Large intestine (tissue), 3 donors: Measurements from ENCODE around the gene CGB3. TPM values are rescaled to one million over a fixed set of nuclear protein-coding genes. Genes with fewer than 3 reads are reported as not detected.

ENCODE experiments used
- DNase-seq, 2 donors: peaks; one replicate each; pipeline versions ENCODE4 v3.0.0 to v3.0.0-alpha.2; 2013
- H3K27ac ChIP-seq: one replicate; pipeline ENCODE4 v1.5.1; 2013; ENCODE audit warnings: low read length
- H3K27me3 ChIP-seq: 2 replicates; pipeline ENCODE4 v1.6.1; 2013; ENCODE audit warnings: low read length; ENCODE audit not compliant: control insufficient read depth, insufficient read depth
- H3K36me3 ChIP-seq: 2 replicates; pipeline ENCODE4 v1.6.1; 2013; ENCODE audit warnings: low read length; ENCODE audit not compliant: control insufficient read depth, insufficient read depth
- H3K4me1 ChIP-seq: one replicate; pipeline ENCODE4 v1.6.1; 2013; ENCODE audit warnings: low read length; ENCODE audit not compliant: control insufficient read depth, insufficient read depth
- H3K4me3 ChIP-seq: one replicate; pipeline ENCODE4 v1.5.1; 2013; ENCODE audit warnings: low read length
- H3K9me3 ChIP-seq: one replicate; pipeline ENCODE4 v1.6.1; 2013; ENCODE audit warnings: mild to moderate bottlenecking, low read depth, low read length, moderate library complexity; ENCODE audit not compliant: control insufficient read depth
- WGBS: methylation state at CpG from one replicate; pipeline ENCODE4 v1.1.5; 2013; ENCODE audit warnings: low lambda C conversion rate; ENCODE audit not compliant: insufficient coverage; 5-methylcytosine and 5-hydroxymethylcytosine counted together
- polyA plus RNA-seq: library from polyadenylated mRNA; unstranded; fragments of 120-200 nt; gene quantifications from one replicate; pipeline ENCODE4 v1.2.1, GENCODE V29; 2013

The CGB3 gene
- polyA plus RNA-seq, 1 donor, result not detected

- Histone ChIP-seq H3K4me1 (peaks cover 15% of the 10 kb centered on the region), H3K9me3 (no peaks in the 10 kb centered on the region), H3K36me3 (peaks cover 52% of the 10 kb centered on the region), H3K27ac (no peak overlapping the region), H3K4me3 (no peak overlapping the region), H3K27me3 (peaks cover 18% of the 10 kb centered on the region)
- WGBS, result no CpG with 5 or more reads among the region's 18 CpGs
- DNase-seq, result no peak
Observed at GRCh38 chr19:49014870-49015255, 9.3 kb downstream of the CGB3 start.

GRCh38 chr19:49014123-49014869 lies 9.8 kb downstream of the CGB3 start:
- no peak overlapping the region for H3K4me3 ChIP-seq
- peaks cover 12% of the 10 kb centered on the region for H3K27me3 ChIP-seq
- no peaks in the 10 kb centered on the region for H3K9me3 ChIP-seq
- peaks cover 58% of the 10 kb centered on the region for H3K36me3 ChIP-seq
- DNase-seq, result no peak
- H3K27ac ChIP-seq, result no peak overlapping the region
- WGBS, result no CpG with 5 or more reads among the region's 32 CpGs
- H3K4me1 ChIP-seq, result peaks cover 12% of the 10 kb centered on the region

GRCh38 chr19:49011194-49011593 lies 12.9 kb downstream of the CGB3 start:
- no peak for DNase-seq
- WGBS, result no CpG with 5 or more reads among the region's 17 CpGs

GRCh38 chr19:49010453-49010852 lies 13.7 kb downstream of the CGB3 start:
- Histone ChIP-seq H3K4me3 (no peak overlapping the region), H3K4me1 (no peaks in the 10 kb centered on the region), H3K36me3 (peaks cover 68% of the 10 kb centered on the region), H3K9me3 (no peaks in the 10 kb centered on the region), H3K27ac (no peak overlapping the region), H3K27me3 (no peaks in the 10 kb centered on the region)
- no peak for DNase-seq
- WGBS, result 74% methylated on average over 4 of the region's 18 CpGs

More at GRCh38 chr19:49011194-49011593, 12.9 kb downstream of the CGB3 start:
- Histone ChIP-seq H3K27me3 (no peaks in the 10 kb centered on the region), H3K4me1 (no peaks in the 10 kb centered on the region), H3K4me3 (no peak overlapping the region), H3K27ac (no peak overlapping the region), H3K9me3 (no peaks in the 10 kb centered on the region), H3K36me3 (peaks cover 70% of the 10 kb centered on the region)

GRCh38 chr19:49009828-49010227 lies 14.3 kb downstream of the CGB3 start:
- Histone ChIP-seq H3K4me3 (no peak overlapping the region), H3K27me3 (no peaks in the 10 kb centered on the region), H3K27ac (no peak overlapping the region), H3K36me3 (peaks cover 67% of the 10 kb centered on the region), H3K9me3 (no peaks in the 10 kb centered on the region), H3K4me1 (no peaks in the 10 kb centered on the region)
- WGBS, result no CpG with 5 or more reads among the region's 18 CpGs
- no peak for DNase-seq

- Histone ChIP-seq H3K36me3 (peaks cover 70% of the 10 kb centered on the region), H3K27me3 (no peaks in the 10 kb centered on the region)
Observed at GRCh38 chr19:49006905-49007304, 17.2 kb downstream of the CGB3 start.

GRCh38 chr19:49004964-49005614 lies 19.0 kb downstream of the CGB3 start:
- Histone ChIP-seq H3K4me1 (no peaks in the 10 kb centered on the region), H3K36me3 (peaks cover 53% of the 10 kb centered on the region), H3K27me3 (no peaks in the 10 kb centered on the region), H3K4me3 (no peak overlapping the region), H3K27ac (no peak overlapping the region), H3K9me3 (no peaks in the 10 kb centered on the region)
- no CpG with 5 or more reads among the region's 7 CpGs for WGBS
- DNase-seq, result no peak

More at GRCh38 chr19:49006905-49007304, 17.2 kb downstream of the CGB3 start:
- no CpG with 5 or more reads among the region's 22 CpGs for WGBS
- Histone ChIP-seq H3K9me3 (no peaks in the 10 kb centered on the region), H3K4me3 (no peak overlapping the region), H3K27ac (no peak overlapping the region), H3K4me1 (no peaks in the 10 kb centered on the region)
- no peak for DNase-seq

- no peaks in the 10 kb centered on the region for H3K9me3 ChIP-seq
- H3K27ac ChIP-seq, result no peak overlapping the region
- no peaks in the 10 kb centered on the region for H3K27me3 ChIP-seq
- WGBS, result no CpG with 5 or more reads among the region's 15 CpGs
- H3K4me1 ChIP-seq, result no peaks in the 10 kb centered on the region
- peaks cover 49% of the 10 kb centered on the region for H3K36me3 ChIP-seq
- DNase-seq, result no peak
- H3K4me3 ChIP-seq, result no peak overlapping the region
Observed at GRCh38 chr19:49004133-49004532, 20.0 kb downstream of the CGB3 start.

GRCh38 chr19:48999481-49000325 lies 24.4 kb downstream of the CGB3 start:
- peaks cover 28% of the 10 kb centered on the region for H3K36me3 ChIP-seq
- no peak overlapping the region for H3K27ac ChIP-seq
- no peaks in the 10 kb centered on the region for H3K9me3 ChIP-seq
- WGBS, result no CpG with 5 or more reads among the region's 16 CpGs
- no peak for DNase-seq
- H3K4me1 ChIP-seq, result peaks cover 3% of the 10 kb centered on the region
- H3K27me3 ChIP-seq, result no peaks in the 10 kb centered on the region
- H3K4me3 ChIP-seq, result no peak overlapping the region

GRCh38 chr19:48997972-48998371 lies 26.2 kb downstream of the CGB3 start:
- H3K4me1 ChIP-seq, result peaks cover 10% of the 10 kb centered on the region
- peaks cover 13% of the 10 kb centered on the region for H3K36me3 ChIP-seq
- no CpG with 5 or more reads among the region's 5 CpGs for WGBS
- H3K9me3 ChIP-seq, result no peaks in the 10 kb centered on the region
- no peak overlapping the region for H3K4me3 ChIP-seq
- no peaks in the 10 kb centered on the region for H3K27me3 ChIP-seq
- no peak overlapping the region for H3K27ac ChIP-seq
- DNase-seq, result no peak
